ENCODE measurements around the gene APELA. TPM values are rescaled to one million over a fixed set of nuclear protein-coding genes. Genes with fewer than 3 reads are reported as not detected.

Gene APELA
- polyA plus RNA-seq, 1 donor from 2014 or later: not detected

- no peak for TF ChIP-seq SMC3 (conservative IDR thresholded peaks at IDR 0.05; ENCODE audit: poor library complexity)
Observed at GRCh38 chr4:164902608-164903007, 25.6 kb downstream of the APELA start (continued).

GRCh38 chr4:164904336-164904735 is 27.4 kb downstream of the APELA start:
- Histone ChIP-seq H3K4me3 (ENCODE audit: low read length) (no peak overlapping the region), H3K27ac (ENCODE audit: low read length) (no peak overlapping the region), H3K9me3 (ENCODE audit: low read length) (no peaks in the 10 kb centered on the region), H3K36me3 (ENCODE audit: insufficient read depth, low read length) (no peaks in the 10 kb centered on the region), H4K20me1 (ENCODE audit: insufficient read depth) (no peaks in the 10 kb centered on the region), H3K27me3 (ENCODE audit: insufficient read depth, low read depth, low read length) (no peaks in the 10 kb centered on the region), H3K79me2 (replicated peaks; ENCODE audit: insufficient read depth, low read length) (no peaks in the 10 kb centered on the region), H3K4me2 (ENCODE audit: low read length) (no peak overlapping the region), H2AFZ (ENCODE audit: low read depth, low read length) (no peak overlapping the region), H3K9ac (ENCODE audit: low read length) (no peak overlapping the region), H3K9me2 (ENCODE audit: insufficient read depth, low read length) (no peaks in the 10 kb centered on the region), H3F3A (ENCODE audit: insufficient read depth, low read length, poor library complexity, severe bottlenecking) (no peaks in the 10 kb centered on the region)
- no peak for TF ChIP-seq EP300 (conservative IDR thresholded peaks at IDR 0.05; ENCODE audit: poor library complexity, severe bottlenecking)
- TF ChIP-seq RAD21 (conservative IDR thresholded peaks at IDR 0.05): no peak
- TF ChIP-seq REST (IDR thresholded peaks at IDR 0.05; ENCODE audit: borderline replicate concordance): no peak
- TF ChIP-seq POLR2AphosphoS5 (IDR thresholded peaks at IDR 0.05): no peak
- TF ChIP-seq MXI1 (conservative IDR thresholded peaks at IDR 0.05; ENCODE audit: poor library complexity, severe bottlenecking): no peak
- TF ChIP-seq TAF1 (IDR thresholded peaks at IDR 0.05; ENCODE audit: low read depth): no peak
- no peak for TF ChIP-seq SMC3 (conservative IDR thresholded peaks at IDR 0.05; ENCODE audit: poor library complexity)
- TF ChIP-seq CTCF (IDR thresholded peaks at IDR 0.05; ENCODE audit: poor library complexity, severe bottlenecking): no peak
- no peak for TF ChIP-seq EZH2 (IDR thresholded peaks at IDR 0.05; ENCODE audit: borderline replicate concordance, insufficient read depth, low read length, poor library complexity, severe bottlenecking)

DNA sequence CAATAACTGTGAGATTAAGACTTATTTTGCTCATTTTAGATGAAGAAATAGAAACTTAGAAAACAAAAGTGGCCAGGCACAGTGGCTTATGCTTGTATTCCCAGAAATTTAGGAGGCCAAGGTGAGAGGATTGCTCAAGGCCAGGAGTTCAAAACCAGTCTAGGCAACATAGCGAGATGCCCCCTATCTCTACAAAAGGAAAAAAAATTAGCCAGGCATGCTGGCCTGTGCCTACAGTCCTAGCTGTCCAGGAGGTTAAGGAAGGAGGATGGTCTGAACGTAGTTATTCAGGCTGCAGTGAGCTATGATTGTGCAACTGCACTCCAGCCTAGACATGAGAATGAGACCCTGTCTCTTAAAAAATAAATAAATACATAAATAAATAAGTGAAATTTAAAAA is 28.0 kb downstream of the APELA start:
- H2AFZ ChIP-seq (ENCODE audit: low read depth, low read length): no peak overlapping the region
- no peak overlapping the region for H3K9ac ChIP-seq (ENCODE audit: low read length)
- H3K4me2 ChIP-seq (ENCODE audit: low read length): no peak overlapping the region
- TF ChIP-seq RAD21 (conservative IDR thresholded peaks at IDR 0.05): no peak
- H3K9me3 ChIP-seq (ENCODE audit: low read length): no peaks in the 10 kb centered on the region
- no peaks in the 10 kb centered on the region for H3F3A ChIP-seq (ENCODE audit: insufficient read depth, low read length, poor library complexity, severe bottlenecking)
- no peaks in the 10 kb centered on the region for H3K36me3 ChIP-seq (ENCODE audit: insufficient read depth, low read length)
- no peaks in the 10 kb centered on the region for H4K20me1 ChIP-seq (ENCODE audit: insufficient read depth)
- no peaks in the 10 kb centered on the region for H3K79me2 ChIP-seq (replicated peaks; ENCODE audit: insufficient read depth, low read length)
- no peak overlapping the region for H3K4me3 ChIP-seq (ENCODE audit: low read length)
- no peaks in the 10 kb centered on the region for H3K9me2 ChIP-seq (ENCODE audit: insufficient read depth, low read length)
- H3K27ac ChIP-seq (ENCODE audit: low read length): no peak overlapping the region
- H3K27me3 ChIP-seq (ENCODE audit: insufficient read depth, low read depth, low read length): no peaks in the 10 kb centered on the region

Measured in neural cell (in vitro differentiated cells).